Panc1 (cell line): ENCODE measurements around the gene LMNTD2.
A peak's percentile ranks its signal among the peaks of the same experiment; 100 is the strongest.

Source experiments
- CTCF ChIP-seq: fragments of 450-650 bp; IDR thresholded peaks from 2 replicates; pipeline ENCODE4 v1.5.1; 2017; ENCODE audit warnings: mild to moderate bottlenecking
- POLR2AphosphoS5 ChIP-seq: IDR thresholded peaks from 2 replicates; pipeline ENCODE4 v1.6.1; 2012; ENCODE audit warnings: mild to moderate bottlenecking, low read depth, low read length, moderate library complexity
- REST ChIP-seq, 2 experiments: IDR thresholded peaks; 2 replicates each; pipeline ENCODE4 v1.6.1; 2011 to 2012; ENCODE audit warnings: low read depth in 2 of 2, control low read depth in 1 of 2, low read length in 1 of 2, mild to moderate bottlenecking in 1 of 2, moderate library complexity in 1 of 2; ENCODE audit not compliant: insufficient read depth in 1 of 2
- SIN3A ChIP-seq: IDR thresholded peaks from 2 replicates; pipeline ENCODE4 v1.6.1; 2012; ENCODE audit warnings: low read depth, mild to moderate bottlenecking, low read length, moderate library complexity, borderline replicate concordance; ENCODE audit not compliant: insufficient read depth

GRCh38 chr11:506238-506994, 54.1 kb downstream of the LMNTD2 start:
- TF ChIP-seq CTCF (no peak), SIN3A (no peak; the same call in 1 of the 2 replicates), POLR2AphosphoS5 (peak; percentile 70; the same call in 1 of the 2 replicates), REST (IDR thresholded peaks at IDR 0.05; ENCODE audit: insufficient read depth in 1 of 2, low read depth in 2 of 2, low read length in 1 of 2) (no peak; a peak in 2 of 4 replicates)
